Anterior cingulate cortex (tissue), 58 donors: ENCODE measurements around the gene HIF1AN.
A peak's percentile ranks its signal among the peaks of the same experiment; 100 is the strongest.

Experiments used
- DNase-seq, 58 donors: peaks; one replicate each; lab custom pipeline; 2025; lab: John Stamatoyannopoulos, UW

HIF1AN gene

DNA sequence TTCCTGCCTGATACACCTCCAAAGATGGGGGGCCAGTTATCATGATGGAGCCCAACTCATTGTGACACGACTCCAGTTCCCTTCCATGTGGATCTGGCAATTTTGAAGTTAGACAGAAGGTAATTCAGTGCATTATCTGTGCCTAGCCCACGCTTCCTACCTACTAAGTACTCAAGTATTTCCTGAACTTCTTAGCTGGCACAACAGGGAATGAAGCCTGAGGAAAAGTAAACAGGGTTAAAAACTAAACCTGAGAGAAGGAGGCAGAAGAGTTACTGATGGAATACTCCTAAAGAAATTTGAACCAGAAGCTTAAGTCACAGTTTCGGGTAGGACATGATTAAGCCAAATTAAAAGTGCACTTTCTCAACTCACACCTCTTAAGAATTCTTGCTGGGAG lies 14.9 kb upstream of the HIF1AN start:
- no peak for DNase-seq

- no peak for DNase-seq
Observed at GRCh38 chr10:100522107-100522801, 13.5 kb upstream of the HIF1AN start.

GRCh38 chr10:100522945-100523344 lies 12.8 kb upstream of the HIF1AN start:
- DNase-seq: no peak

- DNase-seq: no peak
Observed at GRCh38 chr10:100524206-100524605, 11.5 kb upstream of the HIF1AN start.

DNA sequence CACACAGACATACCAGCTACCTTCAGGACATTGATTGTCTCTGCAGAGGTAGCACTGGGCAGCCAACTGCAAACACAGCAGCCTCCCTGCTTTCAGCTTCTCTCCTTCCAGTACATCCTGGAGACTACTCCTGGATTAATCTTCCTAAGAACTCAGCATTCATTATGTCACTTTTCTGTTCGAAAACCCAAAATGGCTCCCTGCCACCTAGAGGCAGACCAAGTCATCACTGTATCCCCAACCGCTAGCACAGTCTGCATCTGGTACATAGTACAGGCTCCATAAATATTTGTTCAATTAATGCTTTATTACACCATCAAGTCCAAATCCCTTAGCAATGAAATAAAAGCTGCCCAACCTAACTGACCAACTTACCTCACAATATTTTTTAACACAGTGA lies 11.1 kb upstream of the HIF1AN start:
- DNase-seq: peak in 1 of 58 donors; percentile 6

- DNase-seq: no peak
Observed at GRCh38 chr10:100528123-100528886, 7.4 kb upstream of the HIF1AN start.

DNA sequence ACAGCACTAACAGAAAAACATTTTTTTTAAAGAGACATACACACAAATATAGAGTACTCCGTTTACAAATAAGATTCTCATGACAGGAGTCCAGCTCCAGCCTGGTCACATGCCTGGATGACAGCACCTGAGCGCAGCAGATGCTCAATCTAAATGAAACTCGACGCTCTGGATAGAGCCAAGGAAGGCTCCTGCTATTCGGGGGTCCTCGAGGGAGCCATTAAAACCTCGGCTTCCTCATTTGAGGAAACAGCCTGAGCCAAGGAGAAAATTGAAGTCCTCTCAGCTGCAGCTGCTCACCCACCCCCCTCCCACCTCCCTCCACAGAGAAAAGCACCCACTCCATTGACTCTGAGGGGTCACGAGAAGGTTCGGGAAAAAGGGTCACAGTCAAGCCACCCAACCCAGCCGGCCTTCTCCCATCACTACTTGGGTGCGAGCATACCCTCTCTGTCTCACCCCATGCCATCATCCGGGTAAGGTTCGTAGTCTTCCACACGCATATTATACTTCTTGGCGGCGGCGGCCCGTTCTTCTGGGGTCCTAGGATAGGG lies 6.7 kb upstream of the HIF1AN start:
- peak in 8 of 58 donors; percentile 7 to 65 (median 34) for DNase-seq

- DNase-seq: peak; percentile 49 to 94 (median 84)
Observed at GRCh38 chr10:100529475-100530298, 6.1 kb upstream of the HIF1AN start, which contains the start of gene NDUFB8. Gene NDUFB8, minus strand, starts transcription at chr10:100529871. Its CDS starts 20 bp downstream, at chr10:100529851.

DNA sequence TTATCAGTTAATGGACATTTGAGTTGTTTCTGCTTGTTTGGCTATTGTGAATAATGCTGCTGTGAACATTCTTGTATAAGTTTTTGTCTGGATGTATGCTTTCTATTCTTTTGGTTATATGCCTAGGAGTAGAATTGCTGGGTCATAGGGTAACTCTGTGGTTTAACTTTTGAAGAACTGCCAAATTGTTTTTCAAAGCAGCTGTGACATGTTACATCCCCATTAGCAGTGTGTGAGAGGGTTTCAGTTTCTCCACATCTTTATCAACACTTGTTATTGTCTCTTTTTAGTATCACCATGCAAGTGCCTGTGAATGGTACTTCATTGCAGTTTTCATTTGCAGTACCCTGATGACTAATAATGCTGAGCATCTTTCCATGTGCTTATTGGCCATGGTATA lies 4.0 kb upstream of the HIF1AN start:
- DNase-seq: no peak

GRCh38 chr10:100534726-100535125 lies 1.0 kb upstream of the HIF1AN start:
- no peak for DNase-seq

DNA sequence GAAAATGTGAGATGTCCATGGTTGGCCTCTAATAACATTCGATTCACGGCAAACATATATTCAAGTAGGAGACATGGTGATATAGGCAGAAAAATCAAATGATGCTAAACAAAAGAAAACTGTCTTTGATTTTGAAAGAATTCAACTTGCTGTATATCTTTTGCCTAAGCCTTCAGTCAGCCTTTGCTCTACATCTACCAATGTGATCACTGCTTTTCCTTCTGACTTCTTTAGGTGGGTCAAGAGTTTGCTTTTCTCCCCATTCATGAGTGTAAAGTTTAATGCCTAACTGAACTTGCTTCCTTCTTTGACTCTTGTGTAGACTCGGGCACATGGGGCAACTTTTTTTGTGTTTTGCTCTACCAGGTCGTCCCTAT lies 417 bp upstream of the HIF1AN start:
- no peak for DNase-seq

GRCh38 chr10:100537475-100537874 lies 1.7 kb downstream of the HIF1AN start:
- no peak for DNase-seq

GRCh38 chr10:100544950-100545349 lies 9.2 kb downstream of the HIF1AN start:
- no peak for DNase-seq

GRCh38 chr10:100551196-100551595 lies 15.5 kb downstream of the HIF1AN start:
- no peak for DNase-seq

DNA sequence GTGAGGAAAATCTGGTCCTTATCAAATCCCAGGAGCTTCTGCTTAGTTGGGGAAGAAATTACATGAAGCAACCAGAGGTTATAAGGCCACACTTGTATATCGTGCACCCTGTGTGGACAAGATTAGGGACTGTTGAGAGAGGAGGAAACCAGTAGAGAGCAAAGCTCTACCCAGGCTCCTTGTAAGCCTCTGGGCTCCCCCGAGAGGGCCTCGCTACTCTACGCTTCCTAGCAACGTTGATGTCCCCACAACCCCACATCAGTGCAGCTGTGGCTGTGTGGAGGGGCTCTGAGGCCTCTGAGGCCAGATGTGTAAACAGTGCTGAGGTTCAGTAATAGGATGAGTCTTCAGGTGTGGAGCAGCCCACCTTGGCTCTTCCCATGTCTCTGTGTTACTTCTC lies 16.0 kb downstream of the HIF1AN start:
- no peak for DNase-seq

DNA sequence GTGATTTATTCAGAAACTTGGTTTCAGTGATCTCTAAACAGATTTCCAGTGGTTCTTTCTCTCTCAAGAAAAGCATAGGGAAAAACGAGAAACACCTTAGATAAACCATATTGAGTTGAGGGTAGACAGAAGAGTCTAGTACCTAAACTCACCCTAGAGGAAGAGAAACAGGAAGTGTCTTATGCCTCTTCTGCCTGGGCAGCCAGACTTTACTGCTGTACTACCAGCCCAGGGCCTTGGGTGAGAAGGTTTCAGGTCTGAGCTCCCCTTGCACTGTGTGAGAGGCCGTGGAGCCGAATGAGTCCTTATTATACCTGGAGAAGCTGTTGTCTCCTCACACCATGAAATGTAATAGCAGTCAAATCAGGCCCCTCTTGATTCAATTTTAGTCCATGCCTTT lies 18.2 kb downstream of the HIF1AN start:
- DNase-seq: no peak

GRCh38 chr10:100554902-100555301 lies 19.2 kb downstream of the HIF1AN start:
- DNase-seq: no peak

DNA sequence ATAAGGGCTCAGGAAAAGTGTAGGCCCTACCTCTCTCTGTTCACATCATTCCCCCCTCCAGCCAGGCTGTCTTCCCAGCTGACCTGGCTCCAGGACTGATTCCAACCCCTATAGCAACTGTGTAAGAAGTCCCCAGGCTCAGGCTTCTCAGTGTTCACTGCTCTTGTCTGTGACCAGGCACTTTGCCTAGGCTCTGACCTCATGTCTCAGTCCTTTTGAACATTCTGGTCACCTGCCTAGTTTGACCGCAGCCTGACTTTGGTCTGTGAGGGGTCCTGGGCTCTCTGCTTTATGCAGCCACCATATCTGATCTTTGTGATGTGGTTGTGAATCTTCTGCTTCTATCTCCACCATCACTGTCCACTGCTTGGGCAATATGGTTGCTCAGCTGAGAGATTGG lies 24.5 kb downstream of the HIF1AN start:
- DNase-seq: no peak

- no peak for DNase-seq
Observed at GRCh38 chr10:100561005-100561404, 25.3 kb downstream of the HIF1AN start.

DNA sequence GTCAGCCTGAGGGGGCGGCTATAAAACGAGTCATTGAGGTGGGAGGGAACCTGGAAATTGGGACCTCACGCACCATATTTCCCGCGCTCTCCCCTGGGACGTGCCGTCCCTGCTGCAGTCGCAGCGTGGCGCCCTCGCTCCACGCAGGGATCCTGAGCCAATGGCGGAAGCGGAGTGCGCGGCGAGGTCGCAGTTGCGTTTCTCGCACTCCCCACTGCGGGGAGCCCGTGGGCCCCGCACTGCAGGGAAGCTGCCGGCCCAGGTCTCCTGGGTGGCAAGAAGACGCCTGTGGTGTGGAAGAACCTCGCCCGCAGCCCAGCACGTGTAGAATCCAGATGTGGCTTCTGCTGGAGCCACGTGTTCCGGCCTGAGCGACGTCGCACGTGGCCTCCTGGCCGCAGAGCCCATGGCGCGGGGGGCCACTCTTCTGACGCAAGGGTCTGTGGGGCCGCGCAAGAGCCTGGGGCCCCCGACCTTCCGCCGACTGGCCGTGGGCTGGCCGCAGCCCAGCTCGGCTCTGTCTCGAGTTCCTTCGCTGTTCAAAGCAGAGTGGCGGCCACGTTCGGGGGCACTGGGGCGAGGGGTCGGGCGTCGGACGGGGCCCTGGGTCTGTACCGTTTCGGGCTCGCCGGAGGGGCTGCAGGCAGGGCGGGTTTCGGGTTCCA lies 26.4 kb downstream of the HIF1AN start:
- DNase-seq: peak in 54 of 58 donors; percentile 3 to 80 (median 42)
